Stimulated activated CD4-positive, alpha-beta T cell treated with anti-CD3 and anti-CD28 coated beads, Interleukin-1b, Interleukin-23, amount 100 ng/mL, for 1 hour (primary cell): ENCODE measurements around the gene KAT5.
"Not testable (repeated sequence)": the region's sequence is repeated elsewhere in the genome, so short reads cannot be mapped to it uniquely, and the experiment has no call there.

Experiments used
- DNase-seq, 2 donors: peaks; one replicate each; pipeline ENCODE4 v3.0.0-alpha.2; 2020; ENCODE audit warnings: low read depth in 2 of 2

KAT5 gene

GRCh38 chr11:65711785-65712632, at the start of gene KAT5:
Gene KAT5 (plus strand): TSS chr11:65712252. CDS start chr11:65712268, 16 bp downstream.
- peak; percentile 92 to 95 for DNase-seq

GRCh38 chr11:65662799-65663638, 49.0 kb upstream of the KAT5 start, which contains the start of gene RELA:
Gene RELA (minus strand): TSS chr11:65662916. CDS start chr11:65662832, 84 bp downstream.
- peak; percentile 81 to 83 for DNase-seq

GRCh38 chr11:65663639-65664200, 48.3 kb upstream of the KAT5 start:
- DNase-seq: no peak

DNA sequence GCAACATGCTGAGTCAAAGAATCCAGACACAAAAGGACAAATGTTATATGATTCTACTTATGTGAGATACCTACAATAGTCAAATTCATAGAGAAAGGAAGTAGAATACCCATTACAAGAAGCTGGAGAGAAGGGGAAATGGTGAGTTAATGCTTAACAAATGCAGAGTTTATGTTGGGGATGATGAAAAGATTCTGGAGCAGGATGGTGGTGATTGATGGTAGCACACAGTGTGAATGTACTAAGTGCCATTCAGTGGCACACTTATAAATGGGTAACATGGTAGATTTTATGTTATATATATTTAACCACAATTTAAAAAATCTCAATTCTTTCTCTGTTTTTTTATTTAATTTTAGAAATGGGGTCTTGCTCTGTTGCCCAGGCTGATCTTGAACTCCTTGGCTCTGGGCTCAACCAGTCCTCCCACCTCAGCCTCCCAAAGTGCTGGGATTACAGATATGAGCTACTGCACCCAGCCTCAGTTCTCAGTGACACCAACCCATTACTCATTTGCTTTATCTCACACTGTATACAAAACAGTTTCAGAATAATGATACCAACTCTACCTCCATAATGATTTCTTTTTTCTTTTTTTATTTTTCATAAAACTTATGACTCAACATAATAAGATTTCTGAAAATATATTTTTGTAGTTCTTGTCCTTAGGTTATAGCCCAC, 39.7 kb upstream of the KAT5 start:
- no peak for DNase-seq

DNA sequence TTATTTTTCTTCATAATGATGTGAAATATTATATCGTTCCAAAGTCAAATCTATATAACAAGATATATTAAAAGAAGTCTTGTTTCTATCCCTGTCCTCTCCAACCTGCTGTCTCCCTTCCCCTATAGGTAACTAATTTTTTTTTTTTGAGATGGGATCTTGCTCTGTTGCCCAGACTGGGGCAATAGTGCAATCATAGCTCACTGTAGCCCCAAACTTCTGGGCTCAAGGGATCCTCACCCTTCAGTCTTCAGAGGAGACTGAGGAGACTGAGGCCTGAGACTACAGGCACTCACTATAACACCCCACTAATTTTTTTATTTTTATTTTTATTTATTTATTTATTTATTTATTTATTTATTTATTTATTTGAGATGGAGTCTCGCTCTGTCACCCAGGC, 39.1 kb upstream of the KAT5 start:
- no peak for DNase-seq

GRCh38 chr11:65680192-65680743, 31.8 kb upstream of the KAT5 start:
- no peak for DNase-seq

- DNase-seq: not testable (repeated sequence)
These were observed 28.6 kb upstream of the KAT5 start for GRCh38 chr11:65683480-65683879.

DNA sequence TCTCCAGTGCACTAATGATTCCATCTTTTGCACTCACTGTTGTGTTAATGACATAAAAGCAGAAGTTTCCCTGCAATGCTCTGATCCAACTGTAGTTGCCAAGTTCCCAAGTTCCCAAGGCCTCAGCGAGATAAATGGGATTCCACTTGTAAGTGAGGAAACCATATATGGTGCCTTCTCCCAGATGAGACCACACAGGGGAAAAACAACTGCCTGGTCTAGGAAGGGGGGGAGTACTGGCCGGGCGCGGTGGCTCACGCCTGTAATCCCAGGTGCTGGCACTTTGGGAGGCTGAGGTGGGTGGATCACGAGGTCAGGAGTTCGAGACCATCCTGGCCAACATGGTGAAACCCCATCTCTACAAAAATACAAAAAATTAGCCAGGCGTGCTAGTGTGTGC, 26.1 kb upstream of the KAT5 start:
- DNase-seq: no peak

- DNase-seq: not testable (repeated sequence)
These were observed 20.2 kb upstream of the KAT5 start for GRCh38 chr11:65691847-65692246.

- DNase-seq: no peak
These were observed 19.7 kb upstream of the KAT5 start for GRCh38 chr11:65692367-65692766.

GRCh38 chr11:65695459-65696241, 16.4 kb upstream of the KAT5 start:
- no peak for DNase-seq

DNA sequence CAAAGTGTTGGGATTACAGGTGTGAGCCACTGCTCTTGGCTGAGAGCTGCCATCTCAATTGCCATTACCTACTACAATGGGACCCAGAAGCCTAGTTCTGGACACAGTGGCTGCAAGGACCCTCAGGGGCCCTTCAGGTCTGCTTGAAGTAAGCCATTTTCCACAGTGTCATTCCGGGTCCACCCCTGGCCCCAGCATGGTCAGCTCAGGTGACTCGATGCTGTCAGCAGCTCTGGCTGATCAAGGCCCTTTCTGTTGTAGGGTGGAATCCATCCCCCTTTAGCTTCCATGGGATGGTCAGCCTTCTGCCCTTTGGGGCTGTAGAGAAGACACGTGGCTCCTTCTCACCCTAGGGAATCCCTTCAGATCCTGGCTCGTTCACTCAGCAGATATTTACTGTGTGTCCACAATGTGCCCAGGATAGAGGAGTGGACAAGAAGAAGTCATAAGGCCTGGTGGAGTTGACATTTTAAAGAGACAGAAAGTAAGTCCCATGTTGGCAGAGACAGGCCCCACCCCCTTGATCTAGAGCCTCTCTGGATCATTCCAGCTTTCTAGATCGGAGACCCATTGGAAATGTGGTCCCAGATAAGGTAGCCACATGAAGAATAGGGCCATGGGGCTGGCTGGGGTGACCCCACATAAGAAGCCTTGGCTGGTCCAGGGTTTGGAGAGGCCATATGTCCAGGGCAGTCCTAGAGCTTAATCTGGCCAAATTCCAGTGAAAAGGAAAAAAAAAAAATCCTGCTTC, 15.1 kb upstream of the KAT5 start:
- no peak for DNase-seq

DNA sequence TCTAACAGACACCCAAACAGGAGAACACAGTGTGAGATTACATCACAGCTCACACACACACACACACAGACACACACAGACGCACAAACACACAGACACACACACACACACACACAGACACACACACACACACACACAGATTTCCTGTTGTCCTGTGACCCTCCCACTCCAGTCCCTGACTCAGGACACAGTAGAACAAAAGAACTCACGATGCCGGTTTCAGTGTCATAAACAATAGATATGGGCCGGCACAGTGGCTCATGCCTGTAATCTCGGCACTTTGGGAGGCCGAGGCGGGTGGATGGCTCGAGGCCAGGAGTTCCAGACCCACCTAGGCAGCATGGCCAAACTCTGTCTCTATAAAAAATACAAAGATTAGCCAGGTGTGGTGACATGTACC, 13.8 kb upstream of the KAT5 start:
- no peak for DNase-seq

- DNase-seq: no peak
These were observed 12.7 kb upstream of the KAT5 start for GRCh38 chr11:65699306-65699705.

- DNase-seq: no peak
These were observed 11.7 kb upstream of the KAT5 start for GRCh38 chr11:65700399-65700798.

DNA sequence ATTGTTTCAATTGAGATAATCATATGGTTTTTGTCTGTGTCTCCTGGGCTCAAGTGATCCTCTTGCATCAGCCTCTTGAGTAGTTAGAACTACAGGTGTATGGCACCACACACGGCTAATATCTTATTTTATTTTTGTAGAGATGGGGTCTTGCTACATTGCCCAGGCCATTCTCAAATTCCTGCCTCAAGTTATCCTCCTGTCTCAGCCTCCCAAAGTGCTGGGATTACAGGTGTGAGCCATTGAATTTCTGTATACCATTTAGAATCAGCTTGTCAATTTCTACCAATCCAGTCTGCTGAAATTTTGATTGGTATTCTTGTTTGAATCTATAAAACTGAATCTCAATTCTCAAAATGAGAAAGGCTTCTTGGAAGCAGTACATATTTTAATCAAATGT, 10.4 kb upstream of the KAT5 start:
- no peak for DNase-seq

- no peak for DNase-seq
These were observed 8.2 kb upstream of the KAT5 start for GRCh38 chr11:65703846-65704245.

- peak; percentile 44 to 46 for DNase-seq
These were observed 5.7 kb upstream of the KAT5 start for GRCh38 chr11:65706303-65706763.

- DNase-seq: not testable (repeated sequence)
These were observed 5.0 kb upstream of the KAT5 start for GRCh38 chr11:65707002-65707401.

DNA sequence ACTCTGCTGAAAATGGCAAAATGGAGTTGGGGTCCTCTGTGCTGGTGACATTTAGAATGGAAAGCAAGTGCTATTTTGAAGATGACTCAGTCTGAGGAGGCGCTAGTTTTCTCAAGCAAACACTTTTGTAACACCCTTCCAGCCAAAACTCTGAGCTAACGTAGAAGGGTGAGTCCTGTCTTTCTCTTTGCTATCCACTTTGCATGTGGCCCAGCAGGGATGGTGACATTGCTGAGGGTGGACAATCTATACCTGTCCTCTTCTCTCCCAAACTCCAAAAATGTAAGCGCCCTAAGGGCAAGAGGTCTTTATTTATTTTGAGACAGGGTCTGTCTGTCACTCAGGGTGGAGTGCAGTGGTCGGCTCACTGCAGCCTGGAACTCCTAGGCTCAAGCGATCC, 3.6 kb upstream of the KAT5 start:
- DNase-seq: no peak
